DND-41 (cell line): ENCODE data around the gene SOX8.

Experiments used
- ATAC-seq: fragments of 200-7000 bp; cut with Tn5 transposase; 3 replicates; pipeline ENCODE4 v1.9.1; 2021; ENCODE audit warnings: low read depth; ENCODE audit not compliant: insufficient read depth
- DNase-seq: peaks from one replicate; pipeline ENCODE4 v3.0.0-alpha.2; 2020
- H2AFZ ChIP-seq: 2 replicates; pipeline ENCODE4 v1.6.0; 2012; ENCODE audit warnings: low read depth, low read length
- H3K27ac ChIP-seq: 2 replicates; pipeline ENCODE4 v1.5.1; 2012; ENCODE audit warnings: low read length, inconsistent platforms
- H3K27me3 ChIP-seq: fragments of 200-600 bp; sonication (generic); 2 replicates; pipeline ENCODE4 v1.6.0; 2012; ENCODE audit warnings: low read length, mild to moderate bottlenecking, inconsistent platforms; ENCODE audit not compliant: insufficient read depth, poor library complexity
- H3K36me3 ChIP-seq: 2 replicates; pipeline ENCODE4 v1.5.1; 2012; ENCODE audit warnings: low read length, inconsistent platforms; ENCODE audit not compliant: insufficient read depth
- H3K4me1 ChIP-seq: 2 replicates; pipeline ENCODE4 v1.5.1; 2012; ENCODE audit warnings: mild to moderate bottlenecking, low read length; ENCODE audit not compliant: insufficient read depth
- H3K4me2 ChIP-seq: 2 replicates; pipeline ENCODE4 v1.6.0; 2012; ENCODE audit warnings: mild to moderate bottlenecking, moderate library complexity, low read length, inconsistent platforms; ENCODE audit not compliant: insufficient read depth
- H3K4me3 ChIP-seq, 2 experiments: fragments of 200-600 bp in 1 of 2; shearing (Covaris generic) in 1 of 2; 2 replicates each; pipeline ENCODE4 v1.5.1; 2012 to 2016; ENCODE audit warnings: inconsistent platforms in 2 of 2, low read length in 2 of 2, mild to moderate bottlenecking in 2 of 2, low read depth in 1 of 2, moderate library complexity in 1 of 2
- H3K79me2 ChIP-seq: 2 replicates; pipeline ENCODE4 v1.6.0; 2012; ENCODE audit warnings: low read length, inconsistent platforms; ENCODE audit not compliant: insufficient read depth
- H3K9ac ChIP-seq: 2 replicates; pipeline ENCODE4 v1.6.0; 2012; ENCODE audit warnings: low read depth, mild to moderate bottlenecking, inconsistent platforms, low read length, moderate library complexity
- H3K9me3 ChIP-seq: 2 replicates; pipeline ENCODE4 v1.5.1; 2012; ENCODE audit warnings: low read length, moderate library complexity, mild to moderate bottlenecking, inconsistent platforms; ENCODE audit not compliant: insufficient read depth, severe bottlenecking
- H4K20me1 ChIP-seq: 2 replicates; pipeline ENCODE4 v1.6.0; 2012; ENCODE audit warnings: low read length; ENCODE audit not compliant: insufficient read depth
- CTCF ChIP-seq: IDR thresholded peaks from 2 replicates; pipeline ENCODE4 v1.5.1; 2012; ENCODE audit warnings: borderline replicate concordance, low read length, moderate library complexity, mild to moderate bottlenecking; ENCODE audit not compliant: poor library complexity, severe bottlenecking; ENCODE audit errors: extremely low read depth
- EZH2 ChIP-seq: IDR thresholded peaks from 3 replicates; pipeline ENCODE4 v1.6.1; 2012; ENCODE audit warnings: borderline replicate concordance, low read depth, mild to moderate bottlenecking, moderate library complexity, low read length, inconsistent platforms; ENCODE audit not compliant: severe bottlenecking

Gene SOX8

DNA sequence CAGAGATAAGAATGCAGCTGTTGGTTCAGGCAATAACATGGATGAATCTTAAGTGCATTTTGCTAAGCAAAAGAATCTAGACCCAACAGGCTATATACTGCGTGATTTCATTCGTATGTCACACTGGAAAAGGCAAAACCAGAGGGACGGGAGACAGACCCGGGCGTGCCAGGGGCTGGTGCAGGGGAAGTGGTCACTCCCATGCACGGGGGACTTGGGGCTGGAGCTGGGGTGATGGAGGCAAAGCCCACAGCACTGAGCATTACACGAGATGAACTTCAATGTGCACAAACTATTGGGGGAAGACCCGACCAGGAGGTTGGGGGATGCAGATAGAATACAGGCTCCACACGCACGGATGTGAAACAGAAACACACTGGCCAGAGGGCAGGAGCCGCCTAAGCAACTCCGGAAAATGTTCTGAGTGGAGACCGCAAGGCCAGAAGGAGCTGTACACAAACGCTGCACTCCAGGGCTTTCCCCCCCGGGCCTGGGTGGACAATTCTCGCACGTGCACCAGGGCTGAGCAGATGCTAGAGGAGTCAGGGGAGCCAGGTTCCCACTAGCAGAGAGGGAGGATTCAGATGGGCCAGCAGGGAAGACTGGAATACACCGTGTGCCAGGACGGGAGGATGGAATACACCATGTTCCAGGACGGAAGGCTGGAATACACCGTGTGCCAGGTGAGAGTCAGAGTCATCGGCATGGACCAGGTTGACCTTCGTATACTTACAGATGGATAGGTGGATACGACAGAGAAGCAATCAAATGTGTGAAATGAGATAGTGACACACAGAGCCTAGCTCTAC, 22.1 kb upstream of the SOX8 start:
- Histone ChIP-seq H3K4me1 (no peaks in the 10 kb centered on the region), H3K79me2 (peaks cover 13% of the 10 kb centered on the region; the same call in 1 of the 2 replicates), H3K9ac (no peak overlapping the region), H3K9me3 (no peaks in the 10 kb centered on the region), H3K4me3 (no peak overlapping the region), H3K4me2 (no peak overlapping the region), H3K27me3 (no peaks in the 10 kb centered on the region), H2AFZ (no peak overlapping the region), H4K20me1 (peaks cover 22% of the 10 kb centered on the region), H3K27ac (no peak overlapping the region), H3K36me3 (peaks cover 15% of the 10 kb centered on the region)
- ATAC-seq (no peak), DNase-seq (no peak)
- no peak for TF ChIP-seq CTCF
- TF ChIP-seq EZH2: no peak

DNA sequence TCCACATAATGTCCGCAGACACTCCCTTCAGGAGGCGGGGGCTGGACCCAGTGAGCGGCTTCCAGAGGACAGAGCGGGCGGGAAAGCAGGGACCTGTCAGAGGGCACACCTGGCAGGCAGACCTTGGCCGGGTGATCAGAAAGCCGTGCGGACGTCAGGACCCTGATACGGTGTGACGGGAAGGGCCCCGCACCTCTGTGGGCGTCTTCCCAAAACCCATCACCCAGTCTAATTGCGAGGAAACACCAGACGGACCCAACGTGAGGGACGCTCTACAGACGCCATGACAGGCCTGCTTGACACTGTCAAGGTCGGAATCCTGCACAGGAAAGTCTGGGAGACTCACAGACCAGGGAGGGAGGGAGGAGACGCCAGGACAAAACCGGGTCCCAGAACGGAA, 19.2 kb upstream of the SOX8 start:
- peaks cover 17% of the 10 kb centered on the region; the same call in 1 of the 2 replicates for H3K79me2 ChIP-seq
- ATAC-seq: no peak
- H3K4me1 ChIP-seq: no peaks in the 10 kb centered on the region
- H3K9me3 ChIP-seq: peaks cover 6% of the 10 kb centered on the region
- H3K4me3 ChIP-seq: no peak overlapping the region
- H3K27ac ChIP-seq: no peak overlapping the region
- H3K36me3 ChIP-seq: peaks cover 24% of the 10 kb centered on the region
- H4K20me1 ChIP-seq: peaks cover 16% of the 10 kb centered on the region
- H3K4me2 ChIP-seq: no peak overlapping the region
- DNase-seq: no peak
- H2AFZ ChIP-seq: no peak overlapping the region
- H3K9ac ChIP-seq: no peak overlapping the region
- no peak for TF ChIP-seq EZH2
- no peak for TF ChIP-seq CTCF
- H3K27me3 ChIP-seq: no peaks in the 10 kb centered on the region

DNA sequence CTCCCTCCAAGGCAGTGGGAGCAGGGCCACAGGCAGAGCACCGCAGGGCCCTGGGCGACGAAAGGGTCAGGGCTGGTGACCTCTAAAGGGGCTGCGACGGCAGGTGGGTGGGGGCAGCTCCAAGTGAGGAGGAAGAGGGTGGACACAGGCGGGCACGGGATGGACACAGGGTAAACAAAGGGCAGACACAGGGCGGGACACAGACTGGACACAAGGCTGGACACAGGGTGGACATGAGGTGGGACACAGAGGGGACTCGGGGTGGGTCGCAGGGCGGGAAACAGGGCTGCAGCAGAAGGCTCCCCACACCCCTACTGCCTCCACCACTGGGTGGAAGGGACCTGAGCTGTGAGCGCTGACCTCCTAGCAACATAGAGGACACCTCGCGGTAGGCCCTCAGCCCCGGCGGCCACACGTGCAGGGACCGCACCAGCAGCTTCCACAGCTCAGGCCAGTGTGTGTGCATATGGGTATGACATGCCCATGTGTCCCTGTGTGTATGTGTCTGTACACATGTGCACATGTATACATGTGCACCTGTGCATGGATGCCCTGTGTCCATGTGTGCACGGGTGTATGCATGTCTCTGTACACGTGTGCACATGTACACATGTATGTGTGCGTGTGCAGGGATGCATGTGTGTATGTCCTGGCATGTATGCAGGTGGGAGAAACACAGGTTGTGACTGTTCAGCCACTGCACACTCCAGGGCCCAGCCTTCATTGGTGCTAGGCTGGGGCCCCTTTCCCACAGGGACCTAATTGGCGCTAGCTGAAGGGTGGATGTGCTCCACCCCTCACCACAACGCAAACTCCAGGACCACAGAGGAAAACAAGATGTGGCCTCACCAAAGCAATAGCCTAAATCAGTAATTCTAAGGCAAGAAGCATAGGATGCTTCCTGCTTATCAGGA, 18.4 kb upstream of the SOX8 start:
- H3K36me3 ChIP-seq: peaks cover 32% of the 10 kb centered on the region
- no peak overlapping the region for H2AFZ ChIP-seq
- peaks cover 6% of the 10 kb centered on the region for H3K9me3 ChIP-seq
- no peak overlapping the region for H3K4me2 ChIP-seq
- H3K4me1 ChIP-seq: no peaks in the 10 kb centered on the region
- H3K4me3 ChIP-seq: no peak overlapping the region
- peaks cover 24% of the 10 kb centered on the region for H3K79me2 ChIP-seq
- TF ChIP-seq CTCF (no peak), EZH2 (no peak)
- H3K27ac ChIP-seq: no peak overlapping the region
- no peak overlapping the region for H3K9ac ChIP-seq
- DNase-seq (no peak), ATAC-seq (no peak)
- H4K20me1 ChIP-seq: peaks cover 16% of the 10 kb centered on the region
- H3K27me3 ChIP-seq: no peaks in the 10 kb centered on the region
